ENCODE data around the gene GLYATL1.

Gene GLYATL1

GRCh38 chr11:58957922-58958321, 18.6 kb downstream of the GLYATL1 start:
- H3K9me3 ChIP-seq (ENCODE audit: insufficient read depth, low read depth, low read length) = no peaks in the 10 kb centered on the region
- no peak overlapping the region for H3K4me3 ChIP-seq (ENCODE audit: low read length)
- 0 out of 2 replicates have a peak, but pooled peaks cover 2% of the 10 kb centered on the region for H3K4me1 ChIP-seq (ENCODE audit: insufficient read depth, low read length)
- H3K27me3 ChIP-seq (ENCODE audit: insufficient read depth, low read length) = no peaks in the 10 kb centered on the region
- 80% methylated on average over 5 of the region's 5 CpGs for WGBS
- H3K36me3 ChIP-seq (ENCODE audit: insufficient read depth, low read length) = no peaks in the 10 kb centered on the region
- no peak overlapping the region for H3K27ac ChIP-seq (ENCODE audit: low read depth, low read length)
- no peak overlapping the region for H3K9ac ChIP-seq (ENCODE audit: low read depth, low read length)

GRCh38 chr11:58958500-58958899, 19.2 kb downstream of the GLYATL1 start:
- 89% methylated on average over 1 of the region's 2 CpGs for WGBS
- H3K27me3 ChIP-seq (ENCODE audit: insufficient read depth, low read length) = no peaks in the 10 kb centered on the region
- H3K4me3 ChIP-seq (ENCODE audit: low read length) = no peak overlapping the region
- H3K27ac ChIP-seq (ENCODE audit: low read depth, low read length) = no peak overlapping the region
- H3K9ac ChIP-seq (ENCODE audit: low read depth, low read length) = no peak overlapping the region
- 0 out of 2 replicates have a peak, but pooled peaks cover 2% of the 10 kb centered on the region for H3K4me1 ChIP-seq (ENCODE audit: insufficient read depth, low read length)
- H3K36me3 ChIP-seq (ENCODE audit: insufficient read depth, low read length) = no peaks in the 10 kb centered on the region
- H3K9me3 ChIP-seq (ENCODE audit: insufficient read depth, low read depth, low read length) = no peaks in the 10 kb centered on the region

- Histone ChIP-seq H3K4me3 (ENCODE audit: low read length) (no peak overlapping the region; the same call in 1 of the 2 replicates), H3K9ac (ENCODE audit: low read depth, low read length) (no peak overlapping the region), H3K9me3 (ENCODE audit: insufficient read depth, low read depth, low read length) (no peaks in the 10 kb centered on the region), H3K36me3 (ENCODE audit: insufficient read depth, low read length) (no peaks in the 10 kb centered on the region), H3K4me1 (ENCODE audit: insufficient read depth, low read length) (no peaks in the 10 kb centered on the region), H3K27me3 (ENCODE audit: insufficient read depth, low read length) (no peaks in the 10 kb centered on the region; the same call in 1 of the 2 replicates), H3K27ac (ENCODE audit: low read depth, low read length) (no peak overlapping the region)
- WGBS = 88% methylated on average over 27 of the region's 27 CpGs
Observed at GRCh38 chr11:58963551-58964104, 24.3 kb downstream of the GLYATL1 start.

- Histone ChIP-seq H3K9ac (ENCODE audit: low read depth, low read length) (no peak overlapping the region), H3K36me3 (ENCODE audit: insufficient read depth, low read length) (no peaks in the 10 kb centered on the region), H3K27me3 (ENCODE audit: insufficient read depth, low read length) (no peaks in the 10 kb centered on the region; the same call in 1 of the 2 replicates), H3K9me3 (ENCODE audit: insufficient read depth, low read depth, low read length) (no peaks in the 10 kb centered on the region), H3K27ac (ENCODE audit: low read depth, low read length) (no peak overlapping the region), H3K4me1 (ENCODE audit: insufficient read depth, low read length) (no peaks in the 10 kb centered on the region), H3K4me3 (ENCODE audit: low read length) (no peak overlapping the region)
- WGBS = 67% methylated on average over 6 of the region's 6 CpGs
Observed at GRCh38 chr11:58965246-58965985, 26.1 kb downstream of the GLYATL1 start.

GRCh38 chr11:58968251-58968711, 29.0 kb downstream of the GLYATL1 start:
- 92% methylated on average over 26 of the region's 26 CpGs for WGBS
- no peak overlapping the region for H3K27ac ChIP-seq (ENCODE audit: low read depth, low read length)
- H3K4me1 ChIP-seq (ENCODE audit: insufficient read depth, low read length) = no peaks in the 10 kb centered on the region
- H3K27me3 ChIP-seq (ENCODE audit: insufficient read depth, low read length) = no peaks in the 10 kb centered on the region; the same call in 1 of the 2 replicates
- H3K9ac ChIP-seq (ENCODE audit: low read depth, low read length) = no peak overlapping the region
- H3K4me3 ChIP-seq (ENCODE audit: low read length) = no peak overlapping the region
- H3K36me3 ChIP-seq (ENCODE audit: insufficient read depth, low read length) = no peaks in the 10 kb centered on the region
- H3K9me3 ChIP-seq (ENCODE audit: insufficient read depth, low read depth, low read length) = peaks cover 14% of the 10 kb centered on the region; the same call in 1 of the 2 replicates

GRCh38 chr11:58977470-58977869, 38.2 kb downstream of the GLYATL1 start:
- H3K27me3 ChIP-seq (ENCODE audit: insufficient read depth, low read length) = no peaks in the 10 kb centered on the region
- H3K4me1 ChIP-seq (ENCODE audit: insufficient read depth, low read length) = no peaks in the 10 kb centered on the region
- no peaks in the 10 kb centered on the region for H3K36me3 ChIP-seq (ENCODE audit: insufficient read depth, low read length)

GRCh38 chr11:58979222-58979621, 39.9 kb downstream of the GLYATL1 start:
- Histone ChIP-seq H3K4me3 (ENCODE audit: low read length) (no peak overlapping the region), H3K9ac (ENCODE audit: low read depth, low read length) (no peak overlapping the region), H3K36me3 (ENCODE audit: insufficient read depth, low read length) (no peaks in the 10 kb centered on the region), H3K27me3 (ENCODE audit: insufficient read depth, low read length) (no peaks in the 10 kb centered on the region), H3K4me1 (ENCODE audit: insufficient read depth, low read length) (no peaks in the 10 kb centered on the region), H3K27ac (ENCODE audit: low read depth, low read length) (no peak overlapping the region), H3K9me3 (ENCODE audit: insufficient read depth, low read depth, low read length) (0 out of 2 replicates have a peak, but pooled peaks cover under 1% of the 10 kb centered on the region)
- WGBS = 87% methylated on average over 2 of the region's 2 CpGs

More at GRCh38 chr11:58977470-58977869, 38.2 kb downstream of the GLYATL1 start:
- H3K9me3 ChIP-seq (ENCODE audit: insufficient read depth, low read depth, low read length) = peaks cover 9% of the 10 kb centered on the region; the same call in 1 of the 2 replicates
- H3K9ac ChIP-seq (ENCODE audit: low read depth, low read length) = no peak overlapping the region
- no peak overlapping the region for H3K4me3 ChIP-seq (ENCODE audit: low read length)
- no peak overlapping the region for H3K27ac ChIP-seq (ENCODE audit: low read depth, low read length)

- Histone ChIP-seq H3K9ac (ENCODE audit: low read depth, low read length) (no peak overlapping the region), H3K27me3 (ENCODE audit: insufficient read depth, low read length) (no peaks in the 10 kb centered on the region), H3K36me3 (ENCODE audit: insufficient read depth, low read length) (no peaks in the 10 kb centered on the region), H3K4me3 (ENCODE audit: low read length) (no peak overlapping the region), H3K4me1 (ENCODE audit: insufficient read depth, low read length) (no peaks in the 10 kb centered on the region), H3K9me3 (ENCODE audit: insufficient read depth, low read depth, low read length) (no peaks in the 10 kb centered on the region), H3K27ac (ENCODE audit: low read depth, low read length) (no peak overlapping the region)
- WGBS = 86% methylated on average over 7 of the region's 8 CpGs
Observed at GRCh38 chr11:58980159-58980843, 41.0 kb downstream of the GLYATL1 start.

GRCh38 chr11:58992489-58992888, 53.2 kb downstream of the GLYATL1 start:
- 77% methylated on average over 1 of the region's 1 CpG for WGBS
- no peak overlapping the region for H3K9ac ChIP-seq (ENCODE audit: low read depth, low read length)
- no peaks in the 10 kb centered on the region for H3K27me3 ChIP-seq (ENCODE audit: insufficient read depth, low read length)

GRCh38 chr11:58994171-58994570, 54.9 kb downstream of the GLYATL1 start:
- 93% methylated on average over 3 of the region's 3 CpGs for WGBS
- Histone ChIP-seq H3K9ac (ENCODE audit: low read depth, low read length) (no peak overlapping the region), H3K9me3 (ENCODE audit: insufficient read depth, low read depth, low read length) (no peaks in the 10 kb centered on the region), H3K27ac (ENCODE audit: low read depth, low read length) (no peak overlapping the region), H3K4me1 (ENCODE audit: insufficient read depth, low read length) (no peaks in the 10 kb centered on the region), H3K4me3 (ENCODE audit: low read length) (no peak overlapping the region), H3K27me3 (ENCODE audit: insufficient read depth, low read length) (no peaks in the 10 kb centered on the region), H3K36me3 (ENCODE audit: insufficient read depth, low read length) (no peaks in the 10 kb centered on the region)

More at GRCh38 chr11:58992489-58992888, 53.2 kb downstream of the GLYATL1 start:
- Histone ChIP-seq H3K4me3 (ENCODE audit: low read length) (no peak overlapping the region), H3K36me3 (ENCODE audit: insufficient read depth, low read length) (no peaks in the 10 kb centered on the region), H3K27ac (ENCODE audit: low read depth, low read length) (no peak overlapping the region), H3K9me3 (ENCODE audit: insufficient read depth, low read depth, low read length) (no peaks in the 10 kb centered on the region), H3K4me1 (ENCODE audit: insufficient read depth, low read length) (no peaks in the 10 kb centered on the region)
